Fibroblast of gingiva (primary cell): Measurements from ENCODE around the gene CNN3.

ENCODE experiments used
- DNase-seq: peaks from one replicate; pipeline ENCODE4 v3.0.0-alpha.2; 2011; ENCODE audit warnings: low read depth

CNN3 gene

GRCh38 chr1:94922761-94923331 lies 4.1 kb downstream of the CNN3 start:
- peak; percentile 77 for DNase-seq

DNA sequence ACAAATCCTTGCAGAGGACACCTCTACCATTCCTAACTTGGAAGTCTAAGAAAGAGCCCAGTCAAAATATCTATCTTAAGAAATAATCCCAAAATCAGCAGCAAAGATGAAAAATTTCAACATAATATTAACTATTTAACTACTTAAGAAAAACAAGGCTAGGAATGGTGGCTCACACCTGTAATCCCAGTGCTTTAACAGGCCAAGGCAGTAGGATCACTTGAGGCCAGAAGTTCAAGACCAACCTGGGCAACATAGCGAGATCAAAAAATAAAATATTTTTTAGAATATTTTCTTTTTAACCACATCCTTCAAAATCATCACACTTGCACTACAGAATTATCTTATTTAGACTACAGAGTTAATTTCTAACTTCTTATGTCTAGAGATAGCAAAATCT lies 4.9 kb downstream of the CNN3 start:
- no peak for DNase-seq

GRCh38 chr1:94920061-94920460 lies 6.8 kb downstream of the CNN3 start:
- DNase-seq: no peak

DNA sequence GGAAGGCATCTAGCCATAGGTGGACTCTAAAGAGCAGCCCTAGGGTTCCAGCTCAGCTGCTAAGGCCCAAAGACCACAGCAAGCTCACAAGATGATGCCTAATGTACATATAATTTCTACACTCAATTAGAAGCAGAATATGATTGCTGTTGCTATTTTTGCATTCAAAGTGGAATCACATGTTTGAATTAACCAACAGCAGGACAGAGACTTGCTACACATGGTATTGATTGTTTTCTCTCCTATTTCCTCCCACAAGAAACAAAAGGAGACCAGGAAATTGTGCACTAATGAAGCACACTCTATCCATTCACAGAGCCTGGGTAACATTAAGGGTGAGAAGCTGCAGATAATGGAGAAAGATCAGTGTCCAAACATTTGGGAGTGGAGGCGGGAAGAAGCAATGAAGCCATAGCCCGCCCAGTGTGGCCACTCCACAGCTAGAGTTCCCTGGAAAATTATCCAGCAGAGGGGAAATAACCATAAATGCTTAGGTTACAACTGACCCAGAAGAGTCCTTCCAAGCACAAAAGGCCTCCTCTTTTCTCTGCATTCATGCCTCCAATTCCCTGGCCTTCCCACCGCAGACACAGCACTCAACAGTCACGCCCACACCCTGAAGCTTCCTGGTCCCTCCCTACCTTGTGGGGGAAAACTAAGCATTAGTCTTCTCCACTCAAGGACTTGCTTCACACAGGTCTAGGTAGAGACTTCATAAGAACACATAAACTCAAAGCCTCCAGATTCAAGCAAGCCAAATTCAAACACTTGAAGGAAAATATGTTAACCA lies 7.5 kb downstream of the CNN3 start:
- DNase-seq: peak; percentile 65

DNA sequence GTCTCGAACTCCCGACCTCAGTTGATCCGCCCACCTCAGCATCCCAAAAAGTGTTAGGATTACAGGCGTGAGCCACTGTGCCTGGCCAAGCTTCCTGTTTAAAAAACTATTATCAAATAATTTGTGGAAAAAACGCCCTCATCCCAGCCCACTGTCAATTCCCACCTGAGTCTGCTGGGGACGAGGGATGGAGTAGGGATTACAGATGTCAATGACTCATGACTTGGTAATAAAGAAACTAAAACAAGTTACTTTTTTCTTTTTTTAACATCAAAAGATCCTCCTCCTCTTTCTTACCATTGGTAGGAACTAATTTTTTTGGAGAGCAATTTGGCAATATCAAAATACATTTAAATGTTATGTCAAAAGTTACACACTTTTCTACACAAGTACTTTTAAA lies 9.7 kb downstream of the CNN3 start:
- no peak for DNase-seq

- DNase-seq: no peak
Measured at GRCh38 chr1:94912263-94913184, 14.4 kb downstream of the CNN3 start.

DNA sequence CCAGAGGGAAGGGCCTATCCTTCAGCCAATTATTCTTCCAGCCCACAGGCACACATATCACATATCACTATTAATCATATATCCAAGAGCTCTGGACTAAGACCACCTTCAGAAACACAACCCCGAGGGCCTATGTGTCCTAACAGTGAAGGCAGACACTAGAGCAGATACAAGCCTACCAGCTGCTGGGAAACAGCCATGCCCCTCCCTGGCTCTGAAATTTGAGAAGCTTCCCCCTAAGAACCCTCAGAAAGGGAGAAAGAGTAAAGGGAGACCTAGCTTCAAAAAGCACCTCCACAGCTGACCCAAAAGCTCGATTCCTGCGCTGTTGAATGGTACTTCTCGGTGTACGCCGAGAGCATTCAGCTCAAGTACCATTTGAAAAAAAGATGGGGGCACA lies 17.4 kb downstream of the CNN3 start:
- DNase-seq: no peak

DNA sequence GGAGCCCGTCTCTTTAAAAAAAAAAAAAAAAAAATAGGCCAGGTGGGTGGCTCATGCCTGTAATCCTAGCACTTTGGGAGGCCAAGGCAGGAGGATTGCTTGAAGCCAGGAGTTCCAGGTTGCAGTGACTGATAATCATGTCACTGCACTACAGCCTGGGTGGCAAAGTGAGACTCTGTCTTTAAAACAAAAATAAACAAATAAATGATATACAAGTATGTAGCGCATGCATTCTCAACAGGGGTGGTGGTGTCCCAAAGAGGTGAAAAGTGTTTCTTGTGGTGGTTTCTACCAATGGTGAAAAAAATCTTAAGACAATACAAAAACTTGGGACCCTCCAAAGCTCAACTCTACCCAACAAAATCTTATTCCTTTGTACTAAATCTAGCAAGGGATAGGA lies 17.9 kb downstream of the CNN3 start:
- DNase-seq: no peak

- no peak for DNase-seq
Measured at GRCh38 chr1:94908190-94908589, 18.7 kb downstream of the CNN3 start.

DNA sequence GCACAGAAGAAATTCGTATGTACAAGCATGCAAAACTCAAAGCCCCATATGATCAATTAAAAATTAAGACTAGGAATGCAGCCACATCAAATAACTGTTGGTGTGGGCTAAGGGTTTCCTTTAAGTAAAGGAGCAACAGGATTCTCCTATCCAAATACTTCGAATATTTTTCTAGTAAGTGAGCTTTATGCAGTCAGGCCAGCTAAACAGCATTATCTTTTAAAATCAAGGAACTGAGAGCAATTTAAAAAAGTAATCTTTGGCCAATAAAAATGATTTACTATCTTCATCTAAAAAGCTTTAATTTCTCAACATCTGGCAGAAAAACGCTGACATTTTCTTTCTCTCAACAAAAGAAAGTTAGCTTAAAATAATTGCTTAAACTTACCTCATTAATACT lies 19.8 kb downstream of the CNN3 start:
- DNase-seq: no peak

DNA sequence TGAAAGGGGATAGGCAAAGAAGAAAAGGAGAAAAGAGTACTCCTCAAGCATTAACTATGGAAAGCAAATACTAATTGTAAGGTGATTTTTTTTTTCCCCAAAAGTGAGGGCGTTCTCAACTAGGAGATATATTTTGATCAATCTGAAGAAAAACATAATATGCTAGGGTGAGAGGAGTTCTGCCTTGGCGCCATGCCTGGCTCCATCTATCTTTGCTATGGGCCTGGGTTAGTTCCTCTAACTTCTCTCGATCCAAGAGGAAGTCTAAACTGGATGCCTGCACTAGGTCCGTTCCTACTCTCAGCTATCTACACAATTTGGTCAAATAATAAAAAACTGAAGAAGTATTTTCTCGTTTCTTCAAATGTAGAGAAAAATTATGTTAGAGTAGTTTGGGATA lies 20.5 kb downstream of the CNN3 start:
- DNase-seq: no peak

GRCh38 chr1:94905207-94905606 lies 21.7 kb downstream of the CNN3 start:
- DNase-seq: no peak

DNA sequence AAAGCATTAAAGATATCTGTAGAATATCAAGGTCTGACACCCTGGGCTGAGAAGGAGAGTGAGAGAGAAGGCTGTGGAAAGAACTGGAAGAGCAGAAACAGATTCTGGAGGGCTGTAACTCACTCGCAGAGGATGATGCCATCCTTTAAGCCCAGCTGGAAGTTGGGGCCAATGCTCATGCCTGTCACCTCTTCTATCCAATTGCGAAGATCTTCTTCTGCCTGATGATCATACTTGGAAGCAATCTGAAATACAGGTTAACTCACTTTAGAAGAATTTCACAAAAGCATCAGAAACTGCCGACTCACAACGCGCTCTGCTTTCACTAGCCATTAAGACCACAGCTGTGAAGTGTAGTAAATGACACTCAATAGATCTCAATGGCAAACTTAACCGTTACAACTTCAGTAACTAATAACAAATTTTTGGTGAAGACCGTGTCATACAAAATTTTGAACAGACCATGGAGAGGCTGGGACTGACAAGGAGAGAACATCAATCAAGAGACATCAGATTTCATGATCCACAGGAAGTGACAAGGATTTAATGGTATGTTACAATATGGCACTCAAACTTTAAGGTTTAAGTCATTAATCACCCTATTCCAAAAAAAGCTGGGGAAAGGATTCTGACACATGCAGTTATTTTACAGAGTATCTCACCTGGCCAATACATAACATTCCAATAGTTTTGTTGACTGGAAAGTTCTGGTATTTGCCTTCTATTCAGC lies 23.5 kb downstream of the CNN3 start:
- no peak for DNase-seq

DNA sequence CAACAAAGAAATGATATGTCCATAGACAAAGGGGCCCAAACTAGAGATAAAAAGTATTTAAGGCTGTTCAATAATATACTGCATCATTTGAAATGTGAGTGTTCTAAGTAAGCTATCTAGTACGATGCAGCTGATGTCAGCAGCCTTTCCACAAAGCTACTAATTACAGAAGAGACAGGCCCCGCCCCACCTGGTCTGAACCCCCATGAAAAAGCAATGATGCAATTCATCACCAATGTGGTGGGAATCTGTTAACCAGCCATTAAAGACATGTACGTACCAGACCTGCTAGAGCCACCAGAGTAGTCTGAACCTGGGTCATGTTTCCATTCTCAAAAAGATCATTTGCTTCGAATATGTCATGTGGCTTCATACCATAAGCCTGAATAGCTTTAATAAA lies 25.1 kb downstream of the CNN3 start:
- no peak for DNase-seq

- peak; percentile 42 for DNase-seq
Measured at GRCh38 chr1:94899756-94900155, 27.2 kb downstream of the CNN3 start.

DNA sequence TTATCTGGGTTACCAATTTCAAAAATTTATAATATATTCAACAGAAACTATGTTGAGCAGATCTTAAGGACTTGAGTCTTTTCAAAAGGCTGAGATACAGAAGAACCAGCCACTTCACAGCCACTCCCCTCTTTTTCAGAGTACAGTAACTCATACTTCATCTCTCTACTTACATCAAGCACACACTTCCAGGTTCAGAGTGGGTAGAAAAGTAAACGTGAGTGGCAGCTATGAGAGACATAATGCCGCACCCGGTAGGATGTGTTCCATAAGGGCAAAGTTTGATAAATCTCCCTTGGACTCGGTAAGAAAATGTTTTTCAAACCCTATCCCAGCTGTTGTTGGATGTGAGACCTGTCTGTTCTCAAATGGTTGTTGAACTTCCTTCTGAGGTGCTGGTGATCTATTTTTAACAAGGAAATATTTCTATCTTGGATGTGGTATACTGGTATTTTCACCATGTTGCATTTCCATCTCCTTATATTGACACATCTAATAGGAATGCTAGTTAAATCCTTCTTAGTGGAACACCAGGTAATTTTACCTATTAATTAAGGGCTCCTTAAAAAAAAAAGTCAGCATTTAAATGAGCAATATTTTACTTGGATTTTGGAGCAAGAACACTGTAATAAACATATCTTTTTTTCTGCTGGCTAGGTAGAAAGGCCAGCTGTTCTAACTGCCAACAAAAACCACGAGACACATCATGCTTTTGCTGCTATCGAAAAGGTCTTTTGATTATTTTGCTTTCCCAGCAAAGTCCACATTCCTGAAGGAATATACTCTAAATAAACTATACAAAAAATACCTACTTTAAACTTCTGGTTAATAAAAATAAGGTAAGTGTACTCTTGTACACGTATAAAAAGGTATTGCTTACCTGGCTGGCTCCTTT lies 28.2 kb downstream of the CNN3 start:
- no peak for DNase-seq

DNA sequence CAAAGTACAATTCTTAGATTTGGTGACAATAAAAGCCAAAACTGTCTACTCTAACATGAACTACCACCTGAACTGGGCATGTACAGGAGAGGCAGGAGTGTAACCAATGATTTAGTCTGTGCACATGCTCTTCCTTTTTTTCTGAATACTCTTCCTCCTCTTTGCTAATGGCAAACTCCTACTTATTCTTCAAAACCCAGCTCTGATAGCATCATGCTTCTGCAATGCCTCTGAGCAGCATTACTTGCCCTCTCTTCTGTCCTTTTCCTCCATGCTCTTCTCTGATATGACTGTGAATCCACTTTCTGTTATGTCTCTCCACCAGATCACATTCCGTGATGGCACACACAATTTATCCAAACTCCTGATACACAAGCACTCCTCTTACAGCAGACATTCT lies 31.4 kb downstream of the CNN3 start:
- DNase-seq: no peak

GRCh38 chr1:94894630-94895029 lies 32.3 kb downstream of the CNN3 start:
- DNase-seq: no peak

DNA sequence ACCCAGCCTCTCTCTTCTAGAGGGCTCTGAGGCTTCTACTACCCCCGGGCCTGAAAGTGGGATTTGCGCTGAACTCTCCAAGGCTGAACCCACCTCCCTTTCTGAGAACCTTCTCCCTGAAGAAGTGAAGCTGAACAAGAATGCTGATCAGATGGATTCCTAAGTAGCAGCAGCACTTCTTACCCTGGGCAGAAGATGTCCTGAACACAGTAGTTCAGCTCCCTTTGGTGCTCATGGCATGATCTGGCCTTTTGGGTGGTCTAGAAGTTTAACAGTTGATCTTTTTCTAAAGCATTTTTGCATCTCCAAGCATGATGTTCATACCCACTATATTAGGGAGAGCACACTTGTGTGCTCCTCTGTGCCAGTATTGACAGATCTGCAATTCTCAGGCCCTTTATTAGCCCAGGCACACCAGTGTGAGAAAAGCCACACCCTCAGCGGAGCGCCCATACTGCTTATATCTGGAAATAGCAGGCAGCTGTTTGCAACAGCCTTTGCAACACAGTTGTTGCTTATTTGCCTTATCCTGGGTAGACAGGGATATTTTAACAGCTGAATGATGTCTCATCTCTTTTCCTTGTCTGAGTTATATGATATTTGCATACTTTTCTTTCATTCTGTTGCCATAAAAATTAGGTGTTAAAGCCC lies 34.2 kb downstream of the CNN3 start:
- no peak for DNase-seq

GRCh38 chr1:94888201-94888600 lies 38.7 kb downstream of the CNN3 start:
- DNase-seq: no peak
